SH-SY5Y (cell line): ENCODE results near the gene MXRA8.

Experiments used
- GATA2 ChIP-seq: IDR thresholded peaks from 2 replicates; pipeline ENCODE4 v1.6.1; 2011; ENCODE audit warnings: mild to moderate bottlenecking, low read depth, low read length
- GATA3 ChIP-seq: IDR thresholded peaks from 2 replicates; pipeline ENCODE4 v1.6.1; 2011; ENCODE audit warnings: low read depth, mild to moderate bottlenecking, low read length, moderate library complexity

The MXRA8 gene

GRCh38 chr1:1349256-1350012, 8.9 kb downstream of the MXRA8 start, which contains the start of gene DVL1:
DVL1 (minus strand) TSS chr1:1349418; CDS start chr1:1349065, 353 bp downstream.
- no peak for TF ChIP-seq GATA3
- TF ChIP-seq GATA2, result no peak

GRCh38 chr1:1348420-1349255, 9.7 kb downstream of the MXRA8 start:
- TF ChIP-seq GATA2, result no peak
- no peak for TF ChIP-seq GATA3

- no peak for TF ChIP-seq GATA3
- TF ChIP-seq GATA2, result no peak
Observed at GRCh38 chr1:1347663-1348419, 10.5 kb downstream of the MXRA8 start.

- no peak for TF ChIP-seq GATA2
- TF ChIP-seq GATA3, result no peak
Observed at GRCh38 chr1:1347026-1347595, 11.2 kb downstream of the MXRA8 start.

GRCh38 chr1:1346501-1346890, 11.9 kb downstream of the MXRA8 start:
- no peak for TF ChIP-seq GATA3
- no peak for TF ChIP-seq GATA2

DNA sequence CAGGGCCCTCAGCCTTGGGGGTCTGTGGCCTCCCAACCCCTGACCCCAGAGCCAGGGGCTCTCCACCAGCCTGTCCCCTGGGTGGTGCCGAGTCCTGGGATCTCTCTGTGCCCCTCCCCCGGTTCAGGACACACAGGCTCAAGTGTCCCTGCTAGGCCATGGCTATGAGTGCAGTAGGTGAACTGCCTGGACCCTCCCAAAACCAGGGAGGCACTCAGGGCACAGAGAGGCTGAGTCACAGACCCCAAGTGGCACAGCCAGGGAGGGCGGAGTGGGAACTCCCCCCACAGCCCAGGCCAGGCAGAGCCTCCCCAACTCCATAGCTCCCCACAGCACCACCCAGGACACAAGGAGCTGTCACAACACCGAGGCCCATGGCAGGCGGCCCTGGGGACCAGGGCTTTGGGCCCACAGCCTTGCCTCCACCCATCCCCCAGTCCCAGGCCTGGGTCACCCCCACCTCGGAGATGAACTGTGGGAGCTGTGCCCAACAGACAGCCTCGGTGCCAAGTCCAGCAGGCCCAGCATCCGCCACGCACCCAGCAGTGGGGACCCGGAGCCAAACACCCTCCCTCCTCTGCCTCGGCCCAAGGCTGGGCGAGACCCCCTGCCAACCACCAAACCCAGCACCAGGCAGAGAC, 12.4 kb downstream of the MXRA8 start:
- TF ChIP-seq GATA2 (no peak), GATA3 (no peak)

- TF ChIP-seq GATA3, result no peak
- TF ChIP-seq GATA2, result no peak
Observed at GRCh38 chr1:1345384-1345783, 13.0 kb downstream of the MXRA8 start.

DNA sequence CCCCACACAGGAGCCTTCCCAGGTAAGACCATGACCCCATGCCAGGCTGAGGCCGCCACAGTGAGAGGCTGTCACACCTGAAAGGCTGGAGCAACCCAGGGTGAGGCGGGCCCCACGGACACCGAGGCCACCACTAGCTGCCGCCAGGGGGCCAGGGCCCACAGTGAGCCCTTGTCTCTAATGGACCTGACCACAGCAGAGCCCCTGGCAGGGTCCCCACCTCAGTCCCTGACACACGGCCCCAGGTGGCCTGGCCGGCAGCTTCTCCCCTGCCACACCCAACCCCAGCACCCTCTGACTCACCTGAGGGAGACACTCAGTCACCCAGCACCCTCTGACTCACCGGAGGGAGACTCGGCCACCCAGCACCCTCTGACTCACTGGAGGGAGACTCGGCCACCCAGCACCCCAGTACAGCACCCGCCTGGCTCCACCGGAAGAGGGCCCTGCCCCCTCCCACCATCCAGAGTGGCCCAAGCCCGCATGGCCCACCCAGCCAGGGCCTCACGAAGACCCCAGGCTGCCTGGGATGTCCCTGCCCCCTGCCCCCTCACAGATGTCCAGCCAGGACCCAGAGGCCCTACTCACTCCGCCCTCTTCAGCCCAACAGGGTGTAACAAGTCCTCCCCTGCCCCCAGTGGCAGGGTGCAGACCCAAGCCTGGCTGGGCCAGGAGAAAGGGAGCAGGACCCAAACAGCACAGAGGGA, 13.5 kb downstream of the MXRA8 start:
- TF ChIP-seq GATA3, result no peak
- TF ChIP-seq GATA2, result no peak

DNA sequence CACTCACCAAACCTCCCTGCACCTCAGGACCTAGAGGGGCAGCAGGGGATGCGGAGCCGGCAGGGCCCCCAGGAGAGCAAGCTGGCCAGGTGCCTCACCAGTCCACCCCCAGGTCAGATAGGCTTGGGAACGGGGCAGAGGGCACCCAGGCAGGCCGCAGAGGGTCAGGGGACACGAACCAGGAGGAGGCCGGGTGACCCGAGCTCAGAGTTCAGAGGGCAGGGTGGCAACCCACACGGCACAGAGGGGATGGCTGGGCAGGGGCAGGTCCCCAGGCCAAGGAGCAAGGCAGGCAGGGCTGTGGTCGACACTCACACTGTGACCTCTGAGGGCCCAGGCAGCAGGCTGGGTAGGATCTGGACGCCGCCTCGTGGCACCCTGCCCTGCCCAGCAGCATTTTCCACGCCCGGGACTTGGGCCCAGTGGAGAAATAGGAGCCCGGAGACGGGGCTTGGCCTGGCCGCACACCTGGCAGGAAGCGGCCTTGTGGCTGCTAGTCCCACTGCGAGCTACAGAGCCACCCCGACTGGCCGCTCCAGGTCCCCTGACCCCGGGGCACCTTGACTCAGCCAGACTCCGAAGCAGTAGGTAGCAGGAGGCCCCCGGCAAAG, 14.4 kb downstream of the MXRA8 start:
- TF ChIP-seq GATA3 (no peak), GATA2 (no peak)

GRCh38 chr1:1342584-1343115, 15.7 kb downstream of the MXRA8 start:
- TF ChIP-seq GATA2, result no peak
- no peak for TF ChIP-seq GATA3

- TF ChIP-seq GATA3 (no peak), GATA2 (no peak)
Observed at GRCh38 chr1:1342061-1342562, 16.2 kb downstream of the MXRA8 start.

DNA sequence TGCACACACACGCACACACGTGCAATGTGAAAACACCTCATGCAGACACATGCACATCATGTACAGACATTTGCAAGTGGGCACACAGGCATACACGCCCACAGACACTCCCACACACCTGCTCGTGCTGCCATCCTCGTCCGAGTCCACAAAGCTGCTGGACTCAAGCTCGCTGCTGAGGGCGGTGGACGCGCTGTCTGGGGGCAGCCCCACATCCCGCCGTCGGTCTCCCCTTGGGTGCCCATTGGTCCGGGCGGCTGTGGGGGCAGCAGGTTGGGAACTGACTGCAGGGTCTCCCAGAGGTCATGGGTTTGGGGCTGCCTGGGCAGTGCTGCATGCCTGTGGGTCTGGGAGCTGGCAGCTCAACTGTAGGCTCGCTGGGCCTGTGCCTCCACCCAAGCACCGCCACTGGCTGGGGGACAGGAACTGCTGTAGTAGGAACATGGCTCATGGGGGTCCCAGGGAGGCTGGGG, 16.8 kb downstream of the MXRA8 start:
- no peak for TF ChIP-seq GATA3
- no peak for TF ChIP-seq GATA2
